ENCODE data around the gene KCNJ4.
A peak's percentile ranks its signal among the peaks of the same experiment; 100 is the strongest.
"Not testable (repeated sequence)": the region's sequence is repeated elsewhere in the genome, so short reads cannot be mapped to it uniquely, and the experiment has no call there.

KCNJ4 gene

GRCh38 chr22:38482662-38483308 is 27.8 kb upstream of the KCNJ4 start:
- H3K9me3 Mint-ChIP-seq (ENCODE audit: low read depth) = no peaks in the 10 kb centered on the region
- H3K4me3 Mint-ChIP-seq = no peak overlapping the region
- H3K4me1 Mint-ChIP-seq (ENCODE audit: low read depth) = peaks cover 37% of the 10 kb centered on the region
- H3K36me3 Mint-ChIP-seq = peaks cover 13% of the 10 kb centered on the region
- H3K27ac Mint-ChIP-seq = peak overlapping the region; percentile 12
- no peaks in the 10 kb centered on the region for H3K27me3 Mint-ChIP-seq

- no peak overlapping the region for H3K4me3 Mint-ChIP-seq
- peaks cover 12% of the 10 kb centered on the region for H3K36me3 Mint-ChIP-seq
- H3K27me3 Mint-ChIP-seq = no peaks in the 10 kb centered on the region
- no peak overlapping the region for H3K27ac Mint-ChIP-seq
- peaks cover 36% of the 10 kb centered on the region for H3K4me1 Mint-ChIP-seq (ENCODE audit: low read depth)
- H3K9me3 Mint-ChIP-seq (ENCODE audit: low read depth) = no peaks in the 10 kb centered on the region
Measured at GRCh38 chr22:38481871-38482332, 26.9 kb upstream of the KCNJ4 start.

- Mint-ChIP-seq H3K4me1 (ENCODE audit: low read depth) (peaks cover 31% of the 10 kb centered on the region), H3K36me3 (peaks cover 12% of the 10 kb centered on the region), H3K27ac (peak overlapping the region; percentile 1), H3K27me3 (no peaks in the 10 kb centered on the region), H3K9me3 (ENCODE audit: low read depth) (no peaks in the 10 kb centered on the region), H3K4me3 (no peak overlapping the region)
Measured at GRCh38 chr22:38481162-38481870, 26.3 kb upstream of the KCNJ4 start.

GRCh38 chr22:38479096-38479837 is 24.3 kb upstream of the KCNJ4 start:
- peaks cover 24% of the 10 kb centered on the region for H3K4me1 Mint-ChIP-seq (ENCODE audit: low read depth)
- no peaks in the 10 kb centered on the region for H3K27me3 Mint-ChIP-seq
- peaks cover 11% of the 10 kb centered on the region for H3K36me3 Mint-ChIP-seq
- H3K9me3 Mint-ChIP-seq (ENCODE audit: low read depth) = no peaks in the 10 kb centered on the region
- H3K27ac Mint-ChIP-seq = peak overlapping the region; percentile 66
- no peak overlapping the region for H3K4me3 Mint-ChIP-seq

GRCh38 chr22:38477585-38477984 is 22.6 kb upstream of the KCNJ4 start:
- Mint-ChIP-seq H3K36me3 (peaks cover 4% of the 10 kb centered on the region), H3K4me1 (ENCODE audit: low read depth) (peaks cover 10% of the 10 kb centered on the region), H3K27ac (no peak overlapping the region), H3K4me3 (no peak overlapping the region), H3K9me3 (ENCODE audit: low read depth) (no peaks in the 10 kb centered on the region), H3K27me3 (no peaks in the 10 kb centered on the region)

GRCh38 chr22:38474003-38474607 is 19.1 kb upstream of the KCNJ4 start:
- Mint-ChIP-seq H3K4me3 (no peak overlapping the region), H3K9me3 (ENCODE audit: low read depth) (no peaks in the 10 kb centered on the region), H3K36me3 (no peaks in the 10 kb centered on the region), H3K27me3 (no peaks in the 10 kb centered on the region), H3K4me1 (ENCODE audit: low read depth) (peaks cover 6% of the 10 kb centered on the region), H3K27ac (no peak overlapping the region)

GRCh38 chr22:38471237-38471636 is 16.2 kb upstream of the KCNJ4 start:
- H3K36me3 Mint-ChIP-seq = no peaks in the 10 kb centered on the region
- no peaks in the 10 kb centered on the region for H3K9me3 Mint-ChIP-seq (ENCODE audit: low read depth)
- peaks cover 7% of the 10 kb centered on the region for H3K4me1 Mint-ChIP-seq (ENCODE audit: low read depth)
- no peak overlapping the region for H3K27ac Mint-ChIP-seq
- H3K4me3 Mint-ChIP-seq = no peak overlapping the region
- peaks cover 4% of the 10 kb centered on the region for H3K27me3 Mint-ChIP-seq

GRCh38 chr22:38470179-38470578 is 15.2 kb upstream of the KCNJ4 start:
- not testable (repeated sequence) for H3K4me1 Mint-ChIP-seq (ENCODE audit: low read depth); H3K36me3 Mint-ChIP-seq; H3K4me3 Mint-ChIP-seq; H3K9me3 Mint-ChIP-seq (ENCODE audit: low read depth); H3K27me3 Mint-ChIP-seq; H3K27ac Mint-ChIP-seq

GRCh38 chr22:38469306-38469781 is 14.3 kb upstream of the KCNJ4 start:
- H3K36me3 Mint-ChIP-seq = no peaks in the 10 kb centered on the region
- peaks cover 4% of the 10 kb centered on the region for H3K27me3 Mint-ChIP-seq
- H3K9me3 Mint-ChIP-seq (ENCODE audit: low read depth) = no peaks in the 10 kb centered on the region
- H3K4me3 Mint-ChIP-seq = peak overlapping the region; percentile 7
- H3K27ac Mint-ChIP-seq = no peak overlapping the region
- peaks cover 3% of the 10 kb centered on the region for H3K4me1 Mint-ChIP-seq (ENCODE audit: low read depth)

GRCh38 chr22:38468443-38469305 is 13.7 kb upstream of the KCNJ4 start:
- no peak overlapping the region for H3K27ac Mint-ChIP-seq
- H3K36me3 Mint-ChIP-seq = no peaks in the 10 kb centered on the region
- H3K4me3 Mint-ChIP-seq = peak overlapping the region; percentile 60
- peaks cover 3% of the 10 kb centered on the region for H3K4me1 Mint-ChIP-seq (ENCODE audit: low read depth)
- H3K9me3 Mint-ChIP-seq (ENCODE audit: low read depth) = no peaks in the 10 kb centered on the region
- H3K27me3 Mint-ChIP-seq = peaks cover 10% of the 10 kb centered on the region

GRCh38 chr22:38467904-38468442 is 13.0 kb upstream of the KCNJ4 start, which contains the start of gene KDELR3:
KDELR3 (plus strand) TSS chr22:38468096; CDS start chr22:38468234, 138 bp downstream.
- no peak within 1 kb of the TSS for H3K27ac Mint-ChIP-seq
- H3K4me1 Mint-ChIP-seq (ENCODE audit: low read depth) = peaks cover 3% of the 10 kb centered on the region
- no peaks in the 10 kb centered on the region for H3K36me3 Mint-ChIP-seq
- no peaks in the 10 kb centered on the region for H3K9me3 Mint-ChIP-seq (ENCODE audit: low read depth)
- H3K27me3 Mint-ChIP-seq = peaks cover 14% of the 10 kb centered on the region
- H3K4me3 Mint-ChIP-seq = peak within 1 kb of the TSS; percentile 76

- Mint-ChIP-seq H3K27me3 (peaks cover 14% of the 10 kb centered on the region), H3K27ac (no peak overlapping the region), H3K4me1 (ENCODE audit: low read depth) (peaks cover 3% of the 10 kb centered on the region), H3K36me3 (no peaks in the 10 kb centered on the region), H3K4me3 (peak overlapping the region; percentile 76), H3K9me3 (ENCODE audit: low read depth) (no peaks in the 10 kb centered on the region)
Measured at GRCh38 chr22:38467438-38467903, 12.5 kb upstream of the KCNJ4 start.

- H3K27me3 Mint-ChIP-seq = peaks cover 21% of the 10 kb centered on the region
- peaks cover 12% of the 10 kb centered on the region for H3K4me1 Mint-ChIP-seq (ENCODE audit: low read depth)
Measured at GRCh38 chr22:38465673-38466490, 10.9 kb upstream of the KCNJ4 start.

More at GRCh38 chr22:38465673-38466490, 10.9 kb upstream of the KCNJ4 start:
- Mint-ChIP-seq H3K27ac (no peak overlapping the region), H3K4me3 (peak overlapping the region; percentile 15), H3K9me3 (ENCODE audit: low read depth) (no peaks in the 10 kb centered on the region), H3K36me3 (no peaks in the 10 kb centered on the region)

Measured in activated naive CD8-positive, alpha-beta T cell (primary cell).